Lower lobe of right lung (tissue), 2 donors: Measurements from ENCODE around the gene WFIKKN2. TPM values are rescaled to one million over a fixed set of nuclear protein-coding genes. Genes with fewer than 3 reads are reported as not detected.

Source experiments
- ATAC-seq, 2 donors: fragments of 200-7000 bp; cut with Tn5 transposase; one replicate each; pipeline ENCODE4 v1.9.1; 2020 to 2022; ENCODE audit warnings: mild to moderate bottlenecking in 2 of 2, moderate library complexity in 2 of 2
- DNase-seq: peaks from one replicate; pipeline ENCODE4 v3.0.0-alpha.2; 2020
- H3K27ac ChIP-seq: fragments of 200-600 bp; one replicate; pipeline ENCODE4 v1.8.0; 2022
- H3K27me3 ChIP-seq: fragments of 200-600 bp; one replicate; pipeline ENCODE4 v1.8.0; 2022; ENCODE audit warnings: low read depth
- H3K36me3 ChIP-seq: fragments of 200-600 bp; one replicate; pipeline ENCODE4 v1.8.0; 2022; ENCODE audit warnings: mild to moderate bottlenecking
- H3K4me1 ChIP-seq: fragments of 200-600 bp; one replicate; pipeline ENCODE4 v1.8.0; 2022
- H3K4me3 ChIP-seq: fragments of 200-600 bp; one replicate; pipeline ENCODE4 v1.8.0; 2022; ENCODE audit warnings: mild to moderate bottlenecking
- H3K9me3 ChIP-seq: fragments of 200-600 bp; one replicate; pipeline ENCODE4 v1.8.0; 2022
- CTCF ChIP-seq: fragments of 200-600 bp; IDR thresholded peaks from one replicate; pipeline ENCODE4 v1.8.0; 2022; ENCODE audit warnings: antibody characterized with exemption, mild to moderate bottlenecking
- intact Hi-C: fragments of 100-400 bp; cut with DNase I; formaldehyde crosslinking; loops from one replicate; pipeline ENCODE4 v1.11.0; 2022
- total RNA-seq: library from RNA; stranded (reverse); fragmentation: NEBNext Ultra II Directional; extraction: Animal tissue kit (Norgen Biotek cat#: 25700); gene quantifications from one replicate; pipeline ENCODE4 v1.2.1, GENCODE V29; 2021
- donor health status: DM: no; HTN: yes; CAD: no; lungs with severe emphysema.

The WFIKKN2 gene
- total RNA-seq, 1 donor from 2014 or later: 0.35 TPM

- intact Hi-C loops: no loop called here
- Histone ChIP-seq H3K27ac (no peak overlapping the region), H3K36me3 (no peaks in the 10 kb centered on the region), H3K4me1 (no peaks in the 10 kb centered on the region), H3K9me3 (no peaks in the 10 kb centered on the region), H3K27me3 (peaks cover under 1% of the 10 kb centered on the region), H3K4me3 (no peak overlapping the region)
- no peak for TF ChIP-seq CTCF
- DNase-seq (no peak), ATAC-seq (no peak)
These were observed 6.7 kb upstream of the WFIKKN2 start for GRCh38 chr17:50828508-50829170.

GRCh38 chr17:50829332-50829731 is 6.1 kb upstream of the WFIKKN2 start:
- intact Hi-C loops: no loop called here
- ATAC-seq: peak; percentile 45 to 62
- DNase-seq: no peak
- no peak for TF ChIP-seq CTCF
- Histone ChIP-seq H3K27me3 (peaks cover 7% of the 10 kb centered on the region), H3K36me3 (no peaks in the 10 kb centered on the region), H3K4me3 (no peak overlapping the region), H3K9me3 (no peaks in the 10 kb centered on the region), H3K4me1 (no peaks in the 10 kb centered on the region), H3K27ac (peak overlapping the region; percentile 24)

GRCh38 chr17:50830352-50830751 is 5.0 kb upstream of the WFIKKN2 start:
- DNase-seq (no peak), ATAC-seq (no peak)
- peaks cover 8% of the 10 kb centered on the region for H3K27me3 ChIP-seq
- H3K36me3 ChIP-seq: no peaks in the 10 kb centered on the region
- TF ChIP-seq CTCF: no peak
- no peak overlapping the region for H3K27ac ChIP-seq
- no peak overlapping the region for H3K4me3 ChIP-seq
- no peaks in the 10 kb centered on the region for H3K9me3 ChIP-seq
- intact Hi-C loops: no loop called here
- no peaks in the 10 kb centered on the region for H3K4me1 ChIP-seq

GRCh38 chr17:50830994-50831393 is 4.4 kb upstream of the WFIKKN2 start:
- H3K36me3 ChIP-seq: no peaks in the 10 kb centered on the region
- peaks cover 8% of the 10 kb centered on the region for H3K27me3 ChIP-seq
- H3K4me1 ChIP-seq: no peaks in the 10 kb centered on the region
- no peak overlapping the region for H3K27ac ChIP-seq
- no peak for ATAC-seq
- H3K4me3 ChIP-seq: no peak overlapping the region
- DNase-seq: no peak
- no peaks in the 10 kb centered on the region for H3K9me3 ChIP-seq
- intact Hi-C loops: no loop called here
- TF ChIP-seq CTCF: no peak

GRCh38 chr17:50831471-50831928 is 3.9 kb upstream of the WFIKKN2 start:
- intact Hi-C loops: no loop called here
- no peak overlapping the region for H3K27ac ChIP-seq
- peak in 1 of 2 donors; percentile 40 for ATAC-seq

More at GRCh38 chr17:50831471-50831928, 3.9 kb upstream of the WFIKKN2 start:
- no peaks in the 10 kb centered on the region for H3K9me3 ChIP-seq
- H3K4me3 ChIP-seq: no peak overlapping the region
- H3K4me1 ChIP-seq: no peaks in the 10 kb centered on the region
- TF ChIP-seq CTCF: no peak
- H3K36me3 ChIP-seq: no peaks in the 10 kb centered on the region
- DNase-seq: no peak
- peaks cover 8% of the 10 kb centered on the region for H3K27me3 ChIP-seq
